GM11168 (cell line): ENCODE results near the gene CFAP119.

ENCODE experiments used
- in situ Hi-C: fragments of 300-500 bp; cut with MboI; formaldehyde crosslinking; loops from one replicate; pipeline ENCODE4 v1.12.0; 2022; ENCODE audit warnings: low sequenced_read_pairs; ENCODE audit not compliant: unreplicated experiment

Gene CFAP119

DNA sequence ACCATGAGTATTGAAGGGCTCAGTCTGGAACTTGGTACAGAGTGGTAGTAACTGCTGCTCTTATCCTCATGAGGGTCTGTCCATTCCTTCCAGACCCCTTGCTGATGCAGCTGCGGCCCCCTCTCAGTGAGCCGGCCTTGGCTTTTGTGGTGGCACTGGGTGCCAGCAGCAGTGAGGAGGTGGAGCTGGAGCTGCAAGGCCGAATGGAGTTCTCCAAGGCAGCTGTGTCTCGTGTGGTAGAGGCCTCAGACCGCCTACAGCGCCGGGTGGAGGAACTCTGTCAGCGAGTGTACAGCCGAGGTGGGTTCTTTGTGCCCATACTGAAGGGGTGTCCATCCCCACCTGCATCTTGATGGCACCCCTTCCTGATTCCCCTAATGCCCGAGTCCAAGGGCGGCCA lies 2.2 kb upstream of the CFAP119 start:
- in situ Hi-C loops: no loop called here

DNA sequence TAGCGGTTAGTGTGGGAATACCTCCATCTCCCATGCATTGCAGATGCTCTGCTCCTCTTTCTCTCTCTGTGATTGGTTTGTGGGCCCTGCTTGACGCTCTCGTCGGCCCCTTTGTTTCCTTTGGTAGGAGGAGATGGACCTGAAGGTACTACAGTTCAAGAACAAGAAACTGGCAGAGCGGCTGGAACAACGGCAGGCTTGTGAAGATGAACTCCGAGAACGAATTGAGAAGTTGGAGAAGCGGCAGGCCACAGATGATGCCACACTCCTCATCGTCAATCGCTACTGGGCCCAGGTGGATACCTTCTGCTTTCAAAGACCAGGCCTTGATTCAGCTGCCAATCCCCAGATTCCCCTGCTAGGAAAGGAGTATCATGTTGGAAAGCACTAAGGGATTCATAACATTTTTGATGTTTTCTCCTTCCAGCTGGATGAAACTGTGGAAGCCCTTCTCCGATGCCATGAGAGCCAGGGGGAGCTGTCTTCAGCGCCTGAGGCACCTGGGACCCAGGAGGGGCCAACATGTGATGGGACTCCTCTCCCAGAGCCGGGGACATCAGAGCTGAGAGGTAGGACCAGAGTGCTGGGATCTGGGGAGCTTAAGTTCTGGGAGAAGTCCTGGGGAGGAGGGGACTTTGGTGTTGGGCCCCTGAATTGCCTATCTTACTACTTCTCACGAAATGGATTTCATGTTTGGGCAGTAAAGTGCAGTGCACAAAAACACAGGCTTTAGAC lies 1.3 kb upstream of the CFAP119 start:
- in situ Hi-C loops: no loop called here

DNA sequence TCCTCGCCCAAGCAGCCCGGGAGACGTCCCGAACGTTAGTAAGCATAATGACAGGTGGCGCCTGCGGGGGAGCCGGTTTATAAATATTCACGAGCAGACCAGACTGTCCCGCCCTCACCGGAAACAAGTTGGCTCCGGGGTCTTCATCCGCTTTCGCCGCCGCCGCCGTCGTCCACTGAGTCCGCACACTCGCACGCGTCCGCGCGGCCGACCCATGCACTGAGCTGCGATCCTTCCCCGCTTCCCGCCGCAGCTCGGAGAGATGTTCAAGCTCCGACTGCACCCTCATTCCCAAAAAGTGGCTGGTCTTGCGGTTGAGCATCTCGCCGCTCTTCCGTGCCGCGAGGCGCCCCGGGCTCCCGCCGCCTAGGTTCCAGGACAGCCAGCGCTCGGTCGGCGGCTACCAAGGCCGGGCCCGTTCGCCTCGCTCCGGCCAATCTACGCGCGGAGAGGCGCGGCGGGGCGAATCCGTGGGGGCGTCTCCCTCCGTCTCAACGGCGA lies 385 bp downstream of the CFAP119 start:
- in situ Hi-C loops: no loop called here

DNA sequence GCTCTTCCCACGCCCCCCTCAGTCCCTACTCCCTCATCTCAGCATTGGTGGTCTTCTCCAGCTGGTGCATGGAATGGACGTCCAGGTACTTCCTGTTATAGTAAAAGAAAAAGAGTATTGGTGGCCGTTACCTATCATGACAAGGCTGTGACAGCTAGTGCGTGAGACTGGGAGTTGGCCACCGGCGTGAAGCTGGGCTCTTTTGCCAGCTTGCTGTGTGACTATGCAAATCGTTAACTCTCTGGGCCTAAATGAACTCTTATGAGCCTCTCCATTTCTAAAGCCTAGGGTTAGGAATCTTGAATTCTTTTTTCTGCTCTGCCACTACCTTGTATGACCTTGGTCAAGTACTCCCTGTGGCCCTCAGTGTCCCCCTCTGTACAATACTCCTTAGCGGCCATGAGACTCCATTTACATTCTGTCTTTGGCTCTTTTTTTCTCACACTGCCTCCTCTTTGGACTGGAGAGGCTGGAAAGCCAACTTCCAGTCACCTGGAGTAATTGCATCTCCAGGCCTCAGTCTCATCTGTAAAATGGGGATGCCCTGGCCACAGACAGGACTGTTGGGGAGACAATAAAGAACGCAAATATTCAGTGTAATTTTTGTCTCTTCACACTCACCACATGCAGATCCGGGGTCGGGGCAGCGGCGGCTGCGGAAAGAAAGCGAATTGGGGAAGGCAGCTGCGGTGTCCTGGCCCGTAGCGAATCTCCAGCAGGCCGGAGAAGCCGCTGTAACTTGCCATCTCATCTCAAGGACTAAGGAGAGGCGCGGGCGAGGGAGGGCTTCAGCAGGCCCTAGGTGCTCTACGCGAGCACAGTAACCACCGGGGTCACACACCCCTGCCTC lies 1.1 kb downstream of the CFAP119 start:
- in situ Hi-C loops: no loop called here

DNA sequence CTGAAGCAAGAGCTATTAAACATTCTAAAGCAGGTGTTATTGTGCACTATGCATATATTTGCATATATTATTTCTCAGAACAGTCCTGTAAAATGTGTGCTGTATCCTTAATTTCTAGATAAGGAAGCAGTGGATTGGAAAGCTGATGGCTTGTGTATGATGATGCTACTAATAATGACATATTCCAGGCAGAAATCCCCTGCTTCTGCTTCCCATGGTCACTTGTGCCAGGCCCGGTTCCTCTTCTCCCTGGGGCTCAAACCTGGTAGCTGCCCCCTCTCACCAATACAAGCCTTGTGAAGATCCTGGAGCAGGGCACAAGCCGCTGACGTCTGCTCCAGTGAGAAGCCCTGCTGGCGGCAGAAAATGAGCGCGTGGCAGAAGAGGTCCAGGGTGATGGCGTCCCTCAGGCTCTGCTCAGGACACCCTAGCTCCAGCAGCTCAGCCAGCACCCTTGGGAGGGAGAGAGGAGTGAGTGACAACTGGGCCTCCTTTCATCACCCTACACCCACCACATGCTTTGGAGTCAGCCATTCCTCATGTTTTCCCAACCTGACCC lies 1.8 kb downstream of the CFAP119 start:
- in situ Hi-C loops: no loop called here

DNA sequence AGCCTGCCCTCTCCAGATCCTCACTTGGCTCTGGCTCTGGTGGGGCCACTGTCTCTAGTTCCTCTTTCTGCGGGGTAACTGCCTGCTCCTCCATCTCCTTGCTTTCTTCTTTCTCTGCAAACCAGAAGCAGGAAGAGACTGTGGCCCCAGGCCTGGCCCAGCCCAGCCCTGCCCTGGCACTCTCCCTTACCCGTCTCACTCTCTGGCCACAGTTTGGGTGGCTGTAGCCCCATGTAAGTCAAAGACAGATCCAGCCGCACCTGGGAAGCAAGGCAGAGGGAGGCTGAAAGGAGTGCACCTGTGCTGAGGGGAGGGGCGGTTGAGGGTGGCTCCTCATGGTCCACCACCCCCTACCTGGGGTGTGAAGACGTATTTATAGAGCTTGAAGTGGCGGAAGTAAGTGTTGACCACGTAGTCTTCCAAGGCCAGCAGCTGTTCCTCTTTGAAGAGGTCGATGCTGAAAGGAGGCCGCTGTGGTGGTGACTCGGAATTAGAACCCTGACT lies 2.8 kb downstream of the CFAP119 start:
- in situ Hi-C loops: no loop called here

DNA sequence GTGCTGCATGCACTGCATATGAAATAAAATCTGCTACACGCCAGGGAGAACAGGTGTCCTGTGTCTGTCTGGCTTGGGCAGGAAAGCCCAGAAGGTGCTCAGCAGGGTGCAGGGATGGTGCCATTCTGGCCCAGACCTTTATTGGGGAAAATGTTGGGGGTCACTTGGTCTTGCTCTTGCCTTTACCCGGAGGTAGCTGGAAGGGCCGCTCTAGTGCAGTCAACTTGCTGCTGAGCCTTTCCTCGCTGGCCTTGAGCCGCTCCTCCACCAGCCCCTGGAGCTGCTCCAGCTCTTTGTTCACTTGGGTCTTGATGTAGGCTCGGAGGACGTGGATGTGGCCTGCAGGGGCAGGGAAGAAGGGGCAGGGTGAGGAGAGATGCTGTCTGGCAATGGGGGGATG lies 4.5 kb downstream of the CFAP119 start:
- in situ Hi-C loops: no loop called here

DNA sequence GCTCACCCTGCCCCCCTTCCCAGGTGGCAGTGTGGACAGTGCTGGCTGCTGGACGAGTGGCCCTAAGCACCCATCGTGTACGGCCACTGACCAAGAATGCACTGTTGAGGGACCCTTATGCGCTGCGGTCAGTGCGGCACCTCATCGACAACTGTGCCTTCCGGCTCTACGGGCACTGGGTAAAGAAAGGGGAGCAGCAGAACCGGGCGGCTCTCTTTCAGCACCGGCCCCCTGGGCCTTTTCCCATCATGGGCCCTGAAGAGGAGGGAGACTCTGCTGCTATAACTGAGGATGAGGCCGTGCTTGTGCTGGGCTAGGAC lies 5.1 kb downstream of the CFAP119 start:
- in situ Hi-C loops: no loop called here

DNA sequence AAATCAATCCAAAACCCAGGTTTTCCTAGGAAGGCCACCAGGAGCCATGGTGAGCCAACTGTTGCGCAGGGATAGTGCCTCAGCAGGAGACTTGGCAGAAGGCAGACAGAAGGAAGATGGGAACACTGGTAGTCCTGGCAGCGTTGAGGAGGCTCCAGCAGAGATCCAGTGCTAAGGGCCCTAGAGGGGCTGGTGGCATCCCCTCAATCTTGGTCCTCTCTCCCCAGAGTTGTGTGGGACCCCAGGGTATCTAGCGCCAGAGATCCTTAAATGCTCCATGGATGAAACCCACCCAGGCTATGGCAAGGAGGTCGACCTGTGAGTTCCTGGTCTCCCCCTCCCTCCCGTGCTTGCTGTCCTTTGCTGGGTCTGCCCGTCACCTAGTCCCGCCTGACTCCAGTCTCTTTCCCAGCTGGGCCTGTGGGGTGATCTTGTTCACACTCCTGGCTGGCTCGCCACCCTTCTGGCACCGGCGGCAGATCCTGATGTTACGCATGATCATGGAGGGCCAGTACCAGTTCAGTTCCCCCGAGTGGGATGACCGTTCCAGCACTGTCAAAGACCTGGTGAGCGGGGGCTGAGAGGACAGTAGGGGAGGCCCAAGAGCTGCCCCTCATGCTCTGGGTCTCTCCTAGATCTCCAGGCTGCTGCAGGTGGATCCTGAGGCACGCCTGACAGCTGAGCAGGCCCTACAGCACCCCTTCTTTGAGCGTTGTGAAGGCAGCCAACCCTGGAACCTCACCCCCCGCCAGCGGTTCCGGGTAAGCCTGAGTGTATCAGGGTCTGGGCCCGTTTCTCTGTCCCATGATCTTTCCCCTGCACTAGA lies 5.7 kb downstream of the CFAP119 start:
- in situ Hi-C loops: no loop called here

DNA sequence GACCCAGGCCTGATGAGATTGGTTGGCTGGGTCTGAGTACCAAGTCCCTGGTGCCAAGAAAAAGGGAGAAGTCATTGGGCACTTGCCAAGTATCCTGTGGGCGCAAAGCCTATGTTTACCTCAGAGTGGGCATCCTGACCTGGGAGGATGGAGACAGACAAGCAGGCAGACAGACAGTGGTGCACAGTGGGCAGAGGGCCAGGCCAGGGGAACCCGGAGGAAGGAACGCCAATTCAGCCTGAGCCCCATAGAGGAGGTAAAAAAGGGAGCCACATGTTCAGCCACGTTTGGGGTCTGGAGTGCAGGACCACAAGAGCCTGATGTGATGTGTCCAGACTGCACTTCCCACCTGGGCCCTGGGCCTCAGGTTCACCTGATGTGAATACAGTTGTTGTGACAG lies 8.3 kb downstream of the CFAP119 start:
- in situ Hi-C loops: no loop called here

DNA sequence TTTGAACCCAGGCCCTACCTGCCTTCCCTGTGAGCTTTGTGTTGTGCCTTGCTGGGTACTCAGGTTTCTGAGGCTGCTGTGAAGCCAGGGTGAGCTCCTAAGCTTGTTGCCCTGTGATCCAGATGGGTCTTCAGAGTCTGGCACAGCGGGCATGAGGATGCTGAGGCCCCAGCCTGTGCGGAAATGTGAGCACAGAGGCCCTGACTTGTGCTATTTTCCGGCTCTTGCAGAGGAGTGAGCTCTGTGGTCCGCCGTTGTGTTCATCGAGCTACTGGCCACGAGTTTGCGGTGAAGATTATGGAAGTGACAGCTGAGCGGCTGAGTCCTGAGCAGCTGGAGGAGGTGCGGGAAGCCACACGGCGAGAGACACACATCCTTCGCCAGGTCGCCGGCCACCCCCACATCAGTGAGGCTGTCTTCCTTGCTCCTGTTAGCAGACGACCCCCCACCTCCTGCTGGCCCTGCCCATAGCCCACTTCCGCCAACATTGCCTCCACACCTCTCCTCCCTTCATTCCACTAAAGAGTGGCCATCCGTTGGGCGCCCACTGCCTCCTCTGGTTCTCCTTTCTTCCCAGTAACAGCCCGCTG lies 10.9 kb downstream of the CFAP119 start:
- in situ Hi-C loops: no loop called here

DNA sequence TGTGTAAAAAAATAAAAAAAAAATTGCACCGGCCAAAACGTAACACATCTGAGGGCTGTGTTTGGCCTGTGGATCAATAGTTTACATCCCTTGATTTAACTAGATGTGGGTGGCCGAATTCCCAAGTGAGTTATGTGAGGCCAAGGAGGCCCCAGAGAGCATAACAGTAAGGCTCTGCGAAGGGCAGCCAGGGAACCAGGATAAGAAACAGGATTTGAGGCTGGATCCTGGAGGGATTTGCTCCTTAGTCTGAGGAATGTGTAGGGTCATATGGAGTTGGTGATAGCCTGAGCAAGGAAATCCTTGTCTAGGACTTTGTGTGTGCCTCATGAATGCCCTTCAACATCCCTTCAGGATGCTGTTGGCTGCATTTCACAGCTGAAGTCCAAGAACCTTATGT lies 11.7 kb downstream of the CFAP119 start:
- in situ Hi-C loops: no loop called here

DNA sequence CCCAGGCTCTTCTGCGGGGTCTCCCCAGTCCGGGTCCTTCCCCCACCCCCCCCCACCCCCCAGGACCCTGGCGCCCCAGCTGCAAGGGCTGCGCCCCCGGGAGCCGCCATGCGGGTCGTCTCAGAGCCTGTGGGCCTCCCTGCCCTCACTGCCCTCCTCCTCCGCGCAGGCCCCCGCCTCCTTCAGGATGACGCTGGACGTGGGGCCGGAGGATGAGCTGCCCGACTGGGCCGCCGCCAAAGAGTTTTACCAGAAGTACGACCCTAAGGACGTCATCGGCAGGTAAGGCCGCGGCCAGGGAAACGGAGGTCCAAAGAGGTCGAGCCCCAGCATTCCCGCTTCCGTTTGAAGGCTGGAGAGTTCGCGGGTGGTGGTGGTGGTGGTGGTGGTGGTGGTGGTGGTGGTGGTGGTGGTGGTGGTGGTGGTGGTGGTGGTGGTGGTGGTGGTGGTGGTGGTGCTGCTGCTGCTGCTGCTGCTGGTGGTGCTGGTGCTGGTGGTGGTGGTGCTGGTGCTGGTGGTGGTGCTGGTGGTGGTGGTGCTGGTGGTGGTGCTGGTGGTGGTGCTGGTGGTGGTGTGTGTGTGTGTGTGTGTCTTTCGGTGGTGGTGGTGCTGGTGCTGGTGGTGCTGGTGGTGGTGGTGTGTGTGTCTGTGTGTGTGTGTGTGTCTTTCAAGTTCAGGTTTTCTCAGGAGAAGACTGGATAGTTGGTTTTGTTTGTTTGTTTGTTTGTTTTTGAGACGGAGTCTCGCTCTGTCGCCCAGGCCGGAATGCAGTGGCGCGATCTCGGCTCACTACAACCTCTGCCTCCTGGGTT lies 13.0 kb downstream of the CFAP119 start:
- in situ Hi-C loops: no loop called here

DNA sequence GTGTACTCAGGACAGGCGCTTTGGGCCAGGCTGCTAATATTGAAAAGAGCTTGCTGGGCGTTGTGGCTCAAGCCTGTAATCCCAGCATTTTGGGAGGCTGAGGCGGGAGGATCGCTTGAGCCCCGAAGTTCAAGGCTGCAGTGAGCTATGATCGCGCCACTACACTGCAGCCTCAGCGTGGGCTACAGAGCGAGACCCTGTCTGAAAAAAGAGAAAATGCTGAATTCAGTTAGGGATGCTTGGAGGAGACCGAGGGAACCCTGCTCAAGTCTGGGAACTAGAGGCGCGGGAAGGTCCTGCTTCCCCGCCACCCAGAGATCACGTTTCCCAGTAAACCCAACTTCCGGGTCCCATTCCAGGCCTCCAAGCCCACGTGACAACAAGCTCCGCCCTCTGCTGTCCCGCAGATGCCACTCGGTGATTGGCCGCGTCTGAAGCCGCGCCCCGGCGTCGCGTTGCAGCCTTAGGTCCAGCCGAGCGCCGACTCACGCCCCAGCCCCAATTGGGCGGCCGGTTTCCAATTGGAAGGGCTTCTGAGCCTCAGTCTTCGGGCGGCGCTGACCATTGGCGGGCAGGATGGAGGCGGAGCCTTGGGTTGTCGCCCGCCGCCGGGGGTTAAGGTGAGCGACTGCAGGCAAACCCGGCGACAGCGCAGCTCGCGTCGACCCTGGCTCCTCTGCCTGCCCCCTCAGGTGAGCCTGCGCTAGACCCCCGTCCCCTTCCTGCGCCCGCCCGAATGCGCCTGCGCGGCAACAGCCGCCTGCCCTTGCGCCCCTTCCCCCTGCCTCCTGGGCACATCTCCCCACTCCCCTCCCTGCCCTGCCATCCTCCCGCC lies 13.8 kb downstream of the CFAP119 start, which contains the start of gene PHKG2:
PHKG2 (plus strand) TSS at position 627 of the 835 bp plus-strand sequence. CDS start 396 bp downstream, outside the sequence.
- in situ Hi-C loops: no loop called here

DNA sequence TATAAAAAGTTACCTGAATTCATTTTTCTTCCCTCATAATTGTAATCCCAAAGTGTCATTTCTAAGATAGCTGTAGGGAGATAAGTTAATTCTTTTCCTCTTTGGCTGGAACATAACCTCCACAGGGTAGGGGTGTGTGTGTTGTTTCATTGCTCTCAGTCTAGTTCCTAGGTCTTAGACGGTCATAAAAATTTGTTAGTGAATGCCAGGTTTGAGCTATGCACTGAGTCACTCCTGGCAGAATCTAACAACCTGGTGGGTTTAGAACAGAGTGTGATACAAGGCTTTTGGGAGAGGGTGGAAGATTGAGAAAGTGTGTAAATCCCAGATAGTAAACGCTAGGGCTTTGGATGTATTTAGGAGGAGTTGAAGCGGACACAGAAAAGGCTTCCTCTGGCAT lies 14.5 kb downstream of the CFAP119 start:
- in situ Hi-C loops: no loop called here

DNA sequence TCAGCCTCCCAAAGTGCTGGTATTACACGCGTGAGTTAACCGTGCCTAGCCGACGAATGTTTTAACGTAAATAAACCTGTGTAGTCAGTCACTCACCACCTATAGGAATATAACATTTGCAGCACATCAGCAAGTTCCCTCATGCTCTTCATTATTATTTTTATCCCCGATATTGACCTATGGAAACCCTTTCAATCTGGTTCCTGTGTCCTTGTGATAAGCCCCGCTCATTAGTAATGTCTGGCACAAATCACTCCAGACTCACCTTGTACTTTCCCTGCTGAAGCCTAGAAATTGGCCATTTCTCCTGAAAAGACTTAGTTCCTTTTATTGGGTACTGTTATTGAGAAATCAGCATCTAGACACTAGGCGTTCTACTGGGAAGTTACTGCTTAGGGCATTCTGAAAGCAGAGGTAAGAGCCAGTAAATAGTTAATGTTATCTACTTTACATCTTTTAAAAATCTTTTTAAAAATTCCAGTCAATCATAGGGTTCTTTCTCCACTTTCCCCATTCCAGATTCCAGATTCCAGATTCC lies 15.2 kb downstream of the CFAP119 start:
- in situ Hi-C loops: no loop called here

DNA sequence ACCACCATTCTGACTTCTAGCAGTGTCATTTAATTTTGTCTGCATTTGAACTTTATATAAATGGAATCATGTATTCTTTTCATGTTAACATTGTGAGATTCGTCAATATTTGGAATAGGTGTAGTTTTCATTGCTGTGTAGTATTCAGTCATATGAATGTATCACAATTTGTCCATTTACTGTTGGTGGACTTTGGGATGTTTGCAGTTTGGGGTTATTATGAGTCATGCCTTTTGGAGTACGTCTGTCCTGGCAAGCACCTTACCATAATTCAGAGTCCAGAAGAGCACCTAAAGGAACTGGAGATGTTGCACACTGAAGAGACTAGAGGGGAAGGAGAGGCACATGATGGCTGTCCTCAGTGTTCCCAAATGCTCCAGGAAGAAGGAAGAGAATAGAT lies 16.8 kb downstream of the CFAP119 start:
- in situ Hi-C loops: no loop called here

DNA sequence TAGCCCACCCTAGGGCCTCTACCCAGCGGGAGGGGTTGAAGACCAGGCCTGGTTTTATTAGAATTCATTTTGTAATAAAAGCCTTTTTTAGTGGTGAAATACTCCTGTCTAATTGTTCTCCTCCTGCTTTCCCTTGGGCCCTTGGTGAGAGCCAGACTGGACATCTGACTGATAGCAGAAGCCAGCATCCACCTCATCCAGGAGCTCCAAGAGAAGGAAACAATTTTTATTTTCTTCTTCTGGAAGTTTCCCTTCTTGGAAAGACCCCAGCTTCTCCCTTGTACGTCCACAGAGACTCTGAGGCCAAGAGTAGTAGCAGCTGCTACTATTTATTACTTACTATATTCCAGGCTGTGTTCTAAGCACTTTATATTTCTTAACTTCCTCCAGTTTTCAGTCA lies 17.7 kb downstream of the CFAP119 start:
- in situ Hi-C loops: no loop called here
